ENCODE data around the gene INPP4B.

GRCh38 chr4:142405021-142405694 is 440.9 kb downstream of the INPP4B start:
- TF ChIP-seq CTCF (conservative IDR thresholded peaks at IDR 0.05; ENCODE audit: low read depth, low read length), result no peak
- no peak for TF ChIP-seq RCOR1 (IDR thresholded peaks at IDR 0.05; ENCODE audit: insufficient replicate concordance, low read length)
- TF ChIP-seq CHD1 (IDR thresholded peaks at IDR 0.05; ENCODE audit: low read depth, low read length), result no peak
- TF ChIP-seq POLR2A (IDR thresholded peaks at IDR 0.05; ENCODE audit: low read depth, low read length), result no peak
- no peak for TF ChIP-seq MAZ (IDR thresholded peaks at IDR 0.05; ENCODE audit: borderline replicate concordance, low read depth, low read length)
- no peak for TF ChIP-seq MXI1 (IDR thresholded peaks at IDR 0.05; ENCODE audit: borderline replicate concordance, low read depth, low read length)
- TF ChIP-seq RAD21 (IDR thresholded peaks at IDR 0.05; ENCODE audit: low read length), result no peak
- no peak for TF ChIP-seq MAFK (IDR thresholded peaks at IDR 0.05; ENCODE audit: low read depth, low read length)
- no peak for TF ChIP-seq SMC3 (IDR thresholded peaks at IDR 0.05; ENCODE audit: low read depth, low read length)
- peak; percentile 27; the same call in 1 of the 2 replicates for TF ChIP-seq CEBPB (IDR thresholded peaks at IDR 0.05; ENCODE audit: low read depth, low read length)
- no peak for TF ChIP-seq RFX5 (IDR thresholded peaks at IDR 0.05; ENCODE audit: low read depth, low read length)
- peak; percentile 73 for TF ChIP-seq BHLHE40 (IDR thresholded peaks at IDR 0.05; ENCODE audit: low read depth, low read length)
- TF ChIP-seq USF2 (IDR thresholded peaks at IDR 0.05; ENCODE audit: low read depth, low read length), result peak; percentile 83
- TF ChIP-seq NFE2L2 (IDR thresholded peaks at IDR 0.05; ENCODE audit: low read depth, low read length), result no peak
